NCI-H146 treated with DMSO at 0.1 percent for 48 hours (cell line): ENCODE results near the gene NKX6-2.

ENCODE experiments used
- DNase-seq: peaks from one replicate; lab custom pipeline; 2025; ENCODE audit not compliant: unreplicated experiment; lab: John Stamatoyannopoulos, UW

The NKX6-2 gene

GRCh38 chr10:132813001-132813401 lies 27.1 kb upstream of the NKX6-2 start:
- no peak for DNase-seq

- no peak for DNase-seq
These were observed 26.6 kb upstream of the NKX6-2 start for GRCh38 chr10:132812520-132812919.

- no peak for DNase-seq
These were observed 26.0 kb upstream of the NKX6-2 start for GRCh38 chr10:132811891-132812481.

GRCh38 chr10:132810807-132811700 lies 25.1 kb upstream of the NKX6-2 start:
- DNase-seq: no peak

DNA sequence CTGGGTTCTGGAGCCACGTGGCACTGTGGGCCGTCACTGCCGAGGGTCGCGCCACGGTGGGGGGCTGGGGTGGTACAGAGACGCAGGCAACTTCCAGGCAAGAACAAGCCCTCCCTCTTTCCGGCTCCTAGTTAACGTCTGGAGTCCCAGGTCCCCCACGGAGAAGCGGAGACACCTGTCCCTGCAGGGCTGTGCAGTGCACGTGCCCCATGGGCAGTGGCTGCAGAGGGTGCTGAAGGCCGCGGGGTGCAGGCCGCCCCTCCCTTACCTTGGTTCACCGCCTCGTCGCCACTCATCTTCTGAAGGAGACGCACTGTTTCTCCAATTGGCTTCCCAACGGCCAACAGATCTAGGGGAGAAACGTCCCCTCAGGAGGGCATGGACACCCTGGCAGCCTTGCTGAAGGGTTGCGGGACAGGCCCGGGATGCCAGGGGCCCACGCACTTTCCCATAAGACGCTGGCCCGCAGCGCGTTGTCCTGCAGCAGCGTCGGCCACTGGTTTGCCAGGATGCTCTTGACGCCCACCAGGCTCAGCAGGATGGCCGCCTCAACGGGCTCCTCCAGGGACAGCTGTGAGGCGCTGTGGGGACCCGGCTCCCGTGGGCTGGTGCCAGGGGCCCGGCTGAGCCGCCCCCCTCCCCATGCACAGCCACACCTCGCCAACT lies 24.3 kb upstream of the NKX6-2 start:
- DNase-seq: no peak

GRCh38 chr10:132809232-132810140 lies 23.5 kb upstream of the NKX6-2 start:
- no peak for DNase-seq

- DNase-seq: no peak
These were observed 22.7 kb upstream of the NKX6-2 start for GRCh38 chr10:132808383-132809231.

GRCh38 chr10:132807621-132808049 lies 21.7 kb upstream of the NKX6-2 start:
- DNase-seq: no peak

- no peak for DNase-seq
These were observed 20.6 kb upstream of the NKX6-2 start for GRCh38 chr10:132806561-132807003.

GRCh38 chr10:132806110-132806509 lies 20.2 kb upstream of the NKX6-2 start:
- DNase-seq: no peak

DNA sequence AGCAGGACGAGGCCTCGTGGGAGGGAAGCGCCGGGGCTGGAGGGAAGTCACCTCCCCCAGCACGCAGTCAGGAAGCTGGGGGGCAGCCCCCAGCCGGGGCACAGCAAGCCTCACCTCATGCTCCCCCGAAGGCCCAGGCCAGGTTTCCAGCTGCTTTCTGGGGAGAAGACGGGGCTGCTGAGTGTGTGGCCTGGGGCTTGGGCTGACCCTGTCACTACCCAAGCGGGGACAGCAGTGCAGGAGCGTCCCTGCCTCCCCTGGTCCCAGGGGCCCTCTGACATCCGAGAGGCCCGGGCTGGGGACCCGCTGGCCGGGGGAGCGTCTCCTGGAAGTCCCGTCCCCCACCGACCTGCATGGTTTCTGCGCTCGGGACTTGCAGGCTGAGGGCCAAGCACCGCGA lies 19.7 kb upstream of the NKX6-2 start:
- no peak for DNase-seq

- DNase-seq: no peak
These were observed 19.0 kb upstream of the NKX6-2 start for GRCh38 chr10:132804785-132805426.

DNA sequence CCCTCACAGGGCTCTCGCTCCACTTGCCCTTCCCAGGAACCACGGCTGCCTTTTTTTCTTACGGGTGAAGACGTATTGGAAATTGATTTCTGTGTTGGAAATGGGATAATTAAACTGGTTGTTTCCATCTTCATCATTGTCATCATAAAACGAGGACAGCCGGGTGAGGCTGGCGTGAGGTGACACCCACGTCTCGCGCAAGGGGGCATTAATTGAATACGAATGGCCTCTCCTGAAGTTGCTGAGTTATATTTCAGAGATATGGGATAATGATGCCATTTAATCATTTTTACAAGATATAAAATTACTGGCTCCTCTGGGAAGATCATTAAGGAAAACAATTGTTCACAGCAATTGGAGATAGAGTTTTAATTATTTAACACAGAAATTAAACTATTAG lies 18.3 kb upstream of the NKX6-2 start:
- no peak for DNase-seq

DNA sequence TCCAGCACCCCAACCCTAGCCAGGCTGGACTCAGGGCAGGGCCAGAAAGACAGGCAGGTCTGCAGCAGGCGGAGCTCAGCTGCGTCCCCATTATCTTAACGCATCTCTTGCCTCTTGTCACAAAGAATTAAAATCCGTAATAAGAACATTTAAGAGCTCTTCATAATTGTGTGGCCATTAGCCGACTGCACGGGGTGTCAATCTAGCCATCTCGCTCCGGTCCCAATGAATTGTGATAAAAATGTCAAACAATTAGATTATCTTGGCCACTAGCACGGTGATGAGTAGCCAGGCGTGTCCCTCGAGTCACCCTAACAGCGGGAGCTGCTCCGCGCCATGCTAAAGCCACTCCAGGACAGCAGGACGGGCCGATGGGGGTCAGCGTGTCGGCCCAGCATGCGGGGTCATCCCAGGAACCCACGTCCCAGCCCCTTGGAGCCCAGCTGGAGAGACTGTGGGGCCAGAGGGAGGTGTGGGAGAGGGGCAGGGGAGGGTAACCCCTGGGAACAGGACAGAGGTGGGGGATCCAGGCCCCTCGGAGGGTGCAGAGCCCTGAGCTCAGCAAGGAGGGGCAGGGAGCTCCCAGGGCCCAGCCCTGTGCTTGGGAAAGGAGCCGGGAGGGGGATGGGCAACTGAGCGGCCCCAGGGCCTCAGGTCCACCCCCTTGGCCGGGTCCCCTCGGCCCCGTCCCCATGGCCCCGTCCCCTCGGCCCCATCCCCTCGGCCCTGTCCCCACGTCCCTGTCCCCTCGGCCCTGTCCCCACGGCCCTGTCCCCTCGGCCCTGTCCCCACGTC lies 17.7 kb upstream of the NKX6-2 start:
- DNase-seq: no peak

DNA sequence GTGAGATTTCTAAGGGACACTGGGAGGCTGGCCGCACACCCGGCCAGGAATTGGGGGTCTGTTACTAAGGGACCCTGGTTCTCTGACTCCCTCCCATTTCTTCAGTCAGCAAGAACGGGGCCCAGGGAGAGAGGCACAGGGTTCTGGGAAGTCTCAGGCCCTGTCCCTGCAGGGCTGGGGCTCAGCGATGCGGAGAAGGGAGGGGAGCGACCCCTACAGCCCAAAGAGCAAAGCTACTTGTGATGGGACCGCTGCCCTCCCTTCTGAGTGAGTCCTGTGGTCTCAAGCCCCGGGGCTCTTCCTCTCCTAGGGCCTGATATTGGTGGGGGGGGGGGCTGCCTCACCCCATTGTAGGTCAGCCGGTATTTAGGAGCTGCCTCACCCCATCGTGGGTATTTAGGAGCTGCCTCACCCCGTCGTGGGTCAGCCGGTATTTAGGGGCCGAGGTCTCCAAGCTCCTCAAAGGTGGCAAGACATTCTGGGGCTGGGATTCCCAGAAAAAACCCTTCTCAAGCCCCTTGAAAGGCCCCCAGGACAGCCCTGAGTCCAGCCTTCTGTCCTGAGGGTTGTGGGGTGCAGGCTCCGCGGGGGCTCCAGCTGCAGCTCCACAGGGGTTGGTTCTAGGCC lies 16.9 kb upstream of the NKX6-2 start:
- no peak for DNase-seq

DNA sequence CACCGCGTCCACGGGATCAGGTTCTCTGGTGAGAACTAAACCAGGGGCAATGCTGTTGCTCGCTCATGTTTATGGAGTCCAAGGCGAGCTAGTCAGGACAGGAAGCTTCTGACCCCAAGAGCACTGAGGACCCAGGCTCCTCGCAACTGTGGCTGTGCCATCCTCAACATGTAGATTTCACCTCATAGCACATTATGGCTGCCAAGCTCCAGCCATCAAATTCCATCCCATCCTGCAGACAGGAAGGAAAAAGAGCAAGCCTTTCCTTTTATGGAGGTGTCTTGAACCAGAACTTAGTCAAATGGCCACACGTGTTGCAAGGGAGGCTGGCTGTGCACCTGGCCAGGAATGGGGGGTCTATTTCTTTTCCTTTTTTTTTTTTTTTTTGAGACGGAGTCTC lies 16.1 kb upstream of the NKX6-2 start:
- no peak for DNase-seq

GRCh38 chr10:132799865-132800264 lies 13.9 kb upstream of the NKX6-2 start:
- no peak for DNase-seq

DNA sequence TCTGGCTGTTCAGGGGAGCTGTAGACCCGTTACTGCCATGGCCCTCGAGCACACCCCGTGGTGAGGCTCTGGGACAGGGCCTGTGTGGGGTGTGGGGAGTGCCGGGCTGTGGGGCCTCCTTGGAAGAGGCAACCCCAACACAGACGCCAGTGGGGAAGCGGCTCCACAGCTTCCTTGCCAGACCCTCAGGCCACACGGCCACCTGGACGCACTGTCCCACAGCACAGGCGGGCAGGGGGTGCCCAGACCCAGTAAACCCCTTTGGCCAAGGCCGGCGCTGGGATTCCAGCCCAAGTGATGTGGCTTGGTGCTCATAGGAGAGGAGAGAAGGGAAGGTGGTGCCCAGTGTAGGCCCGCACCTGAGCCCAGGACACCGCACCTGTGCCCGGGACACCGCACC lies 12.9 kb upstream of the NKX6-2 start:
- DNase-seq: no peak
